Left lung (tissue), 10 donors: ENCODE measurements around the gene TNFRSF13B. TPM values are rescaled to one million over a fixed set of nuclear protein-coding genes. Genes with fewer than 3 reads are reported as not detected.
"Not testable (repeated sequence)": the region's sequence is repeated elsewhere in the genome, so short reads cannot be mapped to it uniquely, and the experiment has no call there.

Experiments used
- ATAC-seq: fragments of 200-7000 bp; cut with Tn5 transposase; one replicate; pipeline ENCODE4 v1.9.1; 2020; ENCODE audit warnings: moderate library complexity
- DNase-seq, 4 donors: peaks; one replicate each; pipeline ENCODE4 v3.0.0-alpha.2; 2013 to 2020
- H3K27ac ChIP-seq, 2 donors: fragments of 200-600 bp; sonication (generic) in 1 of 2; one replicate each; pipeline versions ENCODE4 v1.5.0 to v1.8.0; 2020 to 2021
- H3K27me3 ChIP-seq, 2 donors: fragments of 200-600 bp; sonication (generic) in 1 of 2; one replicate each; pipeline versions ENCODE4 v1.5.0 to v1.8.0; 2020 to 2021
- H3K36me3 ChIP-seq, 2 donors: fragments of 200-600 bp; sonication (generic) in 1 of 2; one replicate each; pipeline versions ENCODE4 v1.5.0 to v1.8.0; 2020 to 2021
- H3K4me1 ChIP-seq, 2 donors: fragments of 200-600 bp; one replicate each; pipeline ENCODE4 v1.8.0; 2021
- H3K4me3 ChIP-seq, 2 donors: fragments of 200-600 bp; sonication (generic) in 1 of 2; one replicate each; pipeline versions ENCODE4 v1.5.0 to v1.8.0; 2020 to 2021; ENCODE audit warnings: mild to moderate bottlenecking in 1 of 2
- H3K9me3 ChIP-seq, 2 donors: fragments of 200-600 bp; sonication (generic) in 1 of 2; one replicate each; pipeline versions ENCODE4 v1.5.0 to v1.8.0; 2020 to 2021
- CTCF ChIP-seq, 2 donors: fragments of 200-600 bp; sonication (generic) in 1 of 2; IDR thresholded peaks; one replicate each; pipeline versions ENCODE4 v1.5.0 to v1.8.0; 2021; ENCODE audit warnings: antibody characterized with exemption in 2 of 2
- intact Hi-C, 2 donors: fragments of 100-400 bp; cut with DNase I; formaldehyde crosslinking; loops; one replicate each; pipeline versions ENCODE4 v1.11.2 to v1.14.2; 2022
- polyA plus RNA-seq, 6 donors: library from polyadenylated mRNA; unstranded; fragments of 120-200 nt; gene quantifications; one replicate each; pipeline ENCODE4 v1.2.1, GENCODE V29; 2013; ENCODE audit not compliant: insufficient read length in 6 of 6
- total RNA-seq, 2 donors: library from RNA; stranded (reverse); fragmentation: NEBNext Ultra II Directional; extraction: Animal tissue kit (Norgen Biotek cat#: 25700); gene quantifications; one replicate each; pipeline ENCODE4 v1.2.1, GENCODE V29; 2021
- donor health status: DM: no; HTN: yes; CAD: no.
- donor health status: DM: no; HTN: no; CAD: no.

The TNFRSF13B gene
- total and polyA plus RNA-seq, 8 donors, result 0.61 to 0.79 TPM; not detected in 6

- ATAC-seq (no peak), DNase-seq (no peak)
- no peaks in the 10 kb centered on the region for H3K9me3 ChIP-seq
- no peaks in the 10 kb centered on the region for H3K4me1 ChIP-seq
- H3K36me3 ChIP-seq, result no peaks in the 10 kb centered on the region
- H3K27ac ChIP-seq, result no peak overlapping the region
- no peaks in the 10 kb centered on the region for H3K27me3 ChIP-seq
- no peak for TF ChIP-seq CTCF (IDR thresholded peaks at IDR 0.05)
- no peak overlapping the region for H3K4me3 ChIP-seq
- intact Hi-C loops, result no loop called here
Measured at GRCh38 chr17:16972346-16972745, 428 bp upstream of the TNFRSF13B start.

- Histone ChIP-seq H3K36me3 (no peaks in the 10 kb centered on the region), H3K27ac (no peak overlapping the region), H3K27me3 (no peaks in the 10 kb centered on the region), H3K9me3 (no peaks in the 10 kb centered on the region), H3K4me3 (no peak overlapping the region), H3K4me1 (no peaks in the 10 kb centered on the region)
- ATAC-seq (no peak), DNase-seq (no peak)
- TF ChIP-seq CTCF (IDR thresholded peaks at IDR 0.05), result no peak
- intact Hi-C loops, result no loop called here
Measured at GRCh38 chr17:16969931-16970906, 1.7 kb downstream of the TNFRSF13B start.

- Histone ChIP-seq H3K27me3 (no peaks in the 10 kb centered on the region), H3K4me1 (no peaks in the 10 kb centered on the region), H3K36me3 (no peaks in the 10 kb centered on the region), H3K9me3 (no peaks in the 10 kb centered on the region), H3K4me3 (no peak overlapping the region), H3K27ac (no peak overlapping the region)
- intact Hi-C loops, result no loop called here
- TF ChIP-seq CTCF (IDR thresholded peaks at IDR 0.05), result no peak
- DNase-seq (no peak), ATAC-seq (no peak)
Measured at GRCh38 chr17:16968786-16969185, 3.1 kb downstream of the TNFRSF13B start.

GRCh38 chr17:16962804-16963203 is 9.1 kb downstream of the TNFRSF13B start:
- no peak for ATAC-seq
- intact Hi-C loops, result no loop called here
- no peak for TF ChIP-seq CTCF (IDR thresholded peaks at IDR 0.05)

GRCh38 chr17:16961792-16962191 is 10.1 kb downstream of the TNFRSF13B start:
- H3K9me3 ChIP-seq, result peaks cover 0 to 4% of the 10 kb centered on the region in 2 donors
- H3K4me1 ChIP-seq, result no peaks in the 10 kb centered on the region
- no peaks in the 10 kb centered on the region for H3K36me3 ChIP-seq
- TF ChIP-seq CTCF (IDR thresholded peaks at IDR 0.05), result no peak
- intact Hi-C loops, result no loop called here
- H3K27ac ChIP-seq, result no peak overlapping the region
- H3K4me3 ChIP-seq, result no peak overlapping the region
- H3K27me3 ChIP-seq, result peaks cover under 1 to 9% of the 10 kb centered on the region in 2 donors
- DNase-seq (no peak), ATAC-seq (no peak)

More at GRCh38 chr17:16962804-16963203, 9.1 kb downstream of the TNFRSF13B start:
- H3K4me3 ChIP-seq, result no peak overlapping the region
- peaks cover 0 to 4% of the 10 kb centered on the region in 2 donors for H3K9me3 ChIP-seq
- DNase-seq, result no peak
- no peaks in the 10 kb centered on the region for H3K4me1 ChIP-seq
- peaks cover 0 to 9% of the 10 kb centered on the region in 2 donors for H3K27me3 ChIP-seq
- H3K27ac ChIP-seq, result no peak overlapping the region
- no peaks in the 10 kb centered on the region for H3K36me3 ChIP-seq

- H3K4me1 ChIP-seq, intact Hi-C loops, DNase-seq, H3K27ac ChIP-seq, ATAC-seq, H3K4me3 ChIP-seq, H3K36me3 ChIP-seq, H3K9me3 ChIP-seq: not testable (repeated sequence)
- peaks cover 6 to 12% of the 10 kb centered on the region in 2 donors for H3K27me3 ChIP-seq
Measured at GRCh38 chr17:16961022-16961421, 10.9 kb downstream of the TNFRSF13B start.

- H3K9me3 ChIP-seq, DNase-seq, ATAC-seq, H3K27ac ChIP-seq, H3K4me1 ChIP-seq, H3K4me3 ChIP-seq, intact Hi-C loops, H3K36me3 ChIP-seq: not testable (repeated sequence)
- H3K27me3 ChIP-seq, result peaks cover 6 to 30% of the 10 kb centered on the region in 2 donors
Measured at GRCh38 chr17:16955011-16955410, 16.9 kb downstream of the TNFRSF13B start.
